HG03064 (cell line): ENCODE measurements around the gene C11orf52.

Experiments used
- ATAC-seq: cut with Tn5 transposase; IDR thresholded peaks from one replicate; pipeline ENCODE4 v1.9.1; 2021; ENCODE audit warnings: low read depth; ENCODE audit not compliant: unreplicated experiment

The C11orf52 gene

GRCh38 chr11:111969344-111969743 lies 50.6 kb downstream of the C11orf52 start:
- ATAC-seq: no peak

- no peak for ATAC-seq
Measured at GRCh38 chr11:111974446-111974845, 55.7 kb downstream of the C11orf52 start.

- no peak for ATAC-seq
Measured at GRCh38 chr11:111975076-111975806, 56.5 kb downstream of the C11orf52 start.

- no peak for ATAC-seq
Measured at GRCh38 chr11:111976119-111976766, 57.5 kb downstream of the C11orf52 start.
